HepG2 (cell line): Measurements from ENCODE around the gene MRPL18. TPM values are rescaled to one million over a fixed set of nuclear protein-coding genes. Genes with fewer than 3 reads are reported as not detected.
A peak's percentile ranks its signal among the peaks of the same experiment; 100 is the strongest.

Source experiments
- AGO2 ChIP-seq: fragments of 200-400 bp; formaldehyde crosslinking; optimal IDR thresholded peaks from 2 replicates; pipeline ENCODE3; 2017; ENCODE audit warnings: mild to moderate bottlenecking, low read depth, low read length, moderate library complexity
- CREB3 ChIP-seq: sonication (generic); formaldehyde crosslinking; IDR thresholded peaks from 2 replicates; pipeline ENCODE4 v1.5.0; 2020; ENCODE audit warnings: missing genetic modification reagents
- FOSL2 ChIP-seq: sonication (generic); formaldehyde crosslinking; IDR thresholded peaks from 2 replicates; pipeline ENCODE4 v1.4.0; 2020; ENCODE audit warnings: missing genetic modification reagents
- HNF4A ChIP-seq: sonication (generic); formaldehyde crosslinking; IDR thresholded peaks from 2 replicates; pipeline ENCODE4 v1.4.0; 2020; ENCODE audit warnings: missing genetic modification reagents
- MIER3 ChIP-seq: IDR thresholded peaks from 2 replicates; pipeline ENCODE4 v1.6.1; 2016; ENCODE audit warnings: missing compliant biosample characterization, borderline replicate concordance
- POLR2AphosphoS5 ChIP-seq: IDR thresholded peaks from 2 replicates; pipeline ENCODE4 v1.6.1; 2012; ENCODE audit warnings: low read depth, low read length
- TOPORS ChIP-seq: sonication (generic); formaldehyde crosslinking; IDR thresholded peaks from 2 replicates; pipeline ENCODE4 v1.8.0; 2023; ENCODE audit warnings: mild to moderate bottlenecking, missing genetic modification reagents
- ZFP90 ChIP-seq: sonication (generic); formaldehyde crosslinking; IDR thresholded peaks from 2 replicates; pipeline ENCODE4 v1.8.0; 2022; ENCODE audit warnings: missing genetic modification reagents, mild to moderate bottlenecking, inconsistent platforms, borderline replicate concordance
- ZNF644 ChIP-seq: IDR thresholded peaks from 2 replicates; pipeline ENCODE4 v1.6.1; 2016; ENCODE audit warnings: low read depth
- polyA plus RNA-seq, 8 experiments: library from polyadenylated mRNA; depleted of rRNA in 3 of 8; stranded (reverse) in 7 of 8; unstranded in 1 of 8; fragments of >200 nt; fragmentation: Illumina TruSeq in 4 of 8; extraction: Trizol in 4 of 8; gene quantifications; 2 replicates each; pipeline versions ENCODE4 v1.2.1 to v1.2.3, GENCODE V29; 2011 to 2016; ENCODE audit warnings: low read depth in 4 of 8, missing spikeins in 1 of 8, mixed read lengths in 1 of 8; ENCODE audit not compliant: insufficient read depth in 1 of 8
- total RNA-seq, 5 experiments: library from RNA; depleted of rRNA; stranded (reverse); fragments of >200 nt; fragmentation: Illumina TruSeq; extraction: Trizol; gene quantifications; 2 replicates each; pipeline ENCODE4 v1.2.3, GENCODE V29; 2016; ENCODE audit warnings: low read depth in 1 of 5
- TF ChIP-seq, protein P1 (sequence below): sonication (generic); formaldehyde crosslinking; conservative IDR thresholded peaks from 2 replicates; pipeline ENCODE4 v1.4.0; 2020; ENCODE audit warnings: mild to moderate bottlenecking, missing genetic modification reagents, moderate library complexity
- TF ChIP-seq, protein P2 (sequence below): sonication (generic); formaldehyde crosslinking; IDR thresholded peaks from 2 replicates; pipeline ENCODE4 v1.5.1; 2020; ENCODE audit warnings: mild to moderate bottlenecking, missing genetic modification reagents, borderline replicate concordance
- TF ChIP-seq, protein P3 (sequence below): sonication (generic); formaldehyde crosslinking; IDR thresholded peaks from 2 replicates; pipeline ENCODE4 v1.4.0; 2020; ENCODE audit warnings: missing genetic modification reagents, mild to moderate bottlenecking, borderline replicate concordance
- TF ChIP-seq, protein P4 (sequence below): sonication (generic); formaldehyde crosslinking; IDR thresholded peaks from 2 replicates; pipeline ENCODE4 v1.8.0; 2022; ENCODE audit warnings: mild to moderate bottlenecking, missing genetic modification reagents, borderline replicate concordance

The MRPL18 gene
- total and polyA plus RNA-seq, 2 of the 13 experiments (the other 11 are each of a cell fraction or from before 2014, with no cell fraction given): 85.6 to 176 TPM

GRCh38 chr6:159758031-159759001 lies 32.0 kb upstream of the MRPL18 start (continued):
- TF ChIP-seq, protein P1, sequence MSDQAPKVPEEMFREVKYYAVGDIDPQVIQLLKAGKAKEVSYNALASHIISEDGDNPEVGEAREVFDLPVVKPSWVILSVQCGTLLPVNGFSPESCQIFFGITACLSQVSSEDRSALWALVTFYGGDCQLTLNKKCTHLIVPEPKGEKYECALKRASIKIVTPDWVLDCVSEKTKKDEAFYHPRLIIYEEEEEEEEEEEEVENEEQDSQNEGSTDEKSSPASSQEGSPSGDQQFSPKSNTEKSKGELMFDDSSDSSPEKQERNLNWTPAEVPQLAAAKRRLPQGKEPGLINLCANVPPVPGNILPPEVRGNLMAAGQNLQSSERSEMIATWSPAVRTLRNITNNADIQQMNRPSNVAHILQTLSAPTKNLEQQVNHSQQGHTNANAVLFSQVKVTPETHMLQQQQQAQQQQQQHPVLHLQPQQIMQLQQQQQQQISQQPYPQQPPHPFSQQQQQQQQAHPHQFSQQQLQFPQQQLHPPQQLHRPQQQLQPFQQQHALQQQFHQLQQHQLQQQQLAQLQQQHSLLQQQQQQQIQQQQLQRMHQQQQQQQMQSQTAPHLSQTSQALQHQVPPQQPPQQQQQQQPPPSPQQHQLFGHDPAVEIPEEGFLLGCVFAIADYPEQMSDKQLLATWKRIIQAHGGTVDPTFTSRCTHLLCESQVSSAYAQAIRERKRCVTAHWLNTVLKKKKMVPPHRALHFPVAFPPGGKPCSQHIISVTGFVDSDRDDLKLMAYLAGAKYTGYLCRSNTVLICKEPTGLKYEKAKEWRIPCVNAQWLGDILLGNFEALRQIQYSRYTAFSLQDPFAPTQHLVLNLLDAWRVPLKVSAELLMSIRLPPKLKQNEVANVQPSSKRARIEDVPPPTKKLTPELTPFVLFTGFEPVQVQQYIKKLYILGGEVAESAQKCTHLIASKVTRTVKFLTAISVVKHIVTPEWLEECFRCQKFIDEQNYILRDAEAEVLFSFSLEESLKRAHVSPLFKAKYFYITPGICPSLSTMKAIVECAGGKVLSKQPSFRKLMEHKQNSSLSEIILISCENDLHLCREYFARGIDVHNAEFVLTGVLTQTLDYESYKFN: peak; percentile 33; the same call in 1 of the 2 replicates
- TF ChIP-seq, protein P2, sequence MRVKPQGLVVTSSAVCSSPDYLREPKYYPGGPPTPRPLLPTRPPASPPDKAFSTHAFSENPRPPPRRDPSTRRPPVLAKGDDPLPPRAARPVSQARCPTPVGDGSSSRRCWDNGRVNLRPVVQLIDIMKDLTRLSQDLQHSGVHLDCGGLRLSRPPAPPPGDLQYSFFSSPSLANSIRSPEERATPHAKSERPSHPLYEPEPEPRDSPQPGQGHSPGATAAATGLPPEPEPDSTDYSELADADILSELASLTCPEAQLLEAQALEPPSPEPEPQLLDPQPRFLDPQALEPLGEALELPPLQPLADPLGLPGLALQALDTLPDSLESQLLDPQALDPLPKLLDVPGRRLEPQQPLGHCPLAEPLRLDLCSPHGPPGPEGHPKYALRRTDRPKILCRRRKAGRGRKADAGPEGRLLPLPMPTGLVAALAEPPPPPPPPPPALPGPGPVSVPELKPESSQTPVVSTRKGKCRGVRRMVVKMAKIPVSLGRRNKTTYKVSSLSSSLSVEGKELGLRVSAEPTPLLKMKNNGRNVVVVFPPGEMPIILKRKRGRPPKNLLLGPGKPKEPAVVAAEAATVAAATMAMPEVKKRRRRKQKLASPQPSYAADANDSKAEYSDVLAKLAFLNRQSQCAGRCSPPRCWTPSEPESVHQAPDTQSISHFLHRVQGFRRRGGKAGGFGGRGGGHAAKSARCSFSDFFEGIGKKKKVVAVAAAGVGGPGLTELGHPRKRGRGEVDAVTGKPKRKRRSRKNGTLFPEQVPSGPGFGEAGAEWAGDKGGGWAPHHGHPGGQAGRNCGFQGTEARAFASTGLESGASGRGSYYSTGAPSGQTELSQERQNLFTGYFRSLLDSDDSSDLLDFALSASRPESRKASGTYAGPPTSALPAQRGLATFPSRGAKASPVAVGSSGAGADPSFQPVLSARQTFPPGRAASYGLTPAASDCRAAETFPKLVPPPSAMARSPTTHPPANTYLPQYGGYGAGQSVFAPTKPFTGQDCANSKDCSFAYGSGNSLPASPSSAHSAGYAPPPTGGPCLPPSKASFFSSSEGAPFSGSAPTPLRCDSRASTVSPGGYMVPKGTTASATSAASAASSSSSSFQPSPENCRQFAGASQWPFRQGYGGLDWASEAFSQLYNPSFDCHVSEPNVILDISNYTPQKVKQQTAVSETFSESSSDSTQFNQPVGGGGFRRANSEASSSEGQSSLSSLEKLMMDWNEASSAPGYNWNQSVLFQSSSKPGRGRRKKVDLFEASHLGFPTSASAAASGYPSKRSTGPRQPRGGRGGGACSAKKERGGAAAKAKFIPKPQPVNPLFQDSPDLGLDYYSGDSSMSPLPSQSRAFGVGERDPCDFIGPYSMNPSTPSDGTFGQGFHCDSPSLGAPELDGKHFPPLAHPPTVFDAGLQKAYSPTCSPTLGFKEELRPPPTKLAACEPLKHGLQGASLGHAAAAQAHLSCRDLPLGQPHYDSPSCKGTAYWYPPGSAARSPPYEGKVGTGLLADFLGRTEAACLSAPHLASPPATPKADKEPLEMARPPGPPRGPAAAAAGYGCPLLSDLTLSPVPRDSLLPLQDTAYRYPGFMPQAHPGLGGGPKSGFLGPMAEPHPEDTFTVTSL (CRISPR knock-in tag): peak; percentile 35; the same call in 1 of the 2 replicates
- TF ChIP-seq MIER3 (CRISPR knock-in tag) (0 out of 2 replicates have a peak, but pooled peaks have one; percentile 17), HNF4A (CRISPR knock-in tag) (0 out of 2 replicates have a peak, but pooled peaks have one; percentile 40), AGO2 (peak; percentile 35), FOSL2 (CRISPR knock-in tag) (peak; percentile 75), TOPORS (CRISPR knock-in tag) (peak; percentile 64; the same call in 1 of the 2 replicates), POLR2AphosphoS5 (peak; percentile 42; the same call in 1 of the 2 replicates), CREB3 (CRISPR knock-in tag) (peak; percentile 54; the same call in 1 of the 2 replicates), ZFP90 (CRISPR knock-in tag) (0 out of 2 replicates have a peak, but pooled peaks have one; percentile 54), ZNF644 (CRISPR knock-in tag) (peak; percentile 64; the same call in 1 of the 2 replicates)
- TF ChIP-seq, protein P3, sequence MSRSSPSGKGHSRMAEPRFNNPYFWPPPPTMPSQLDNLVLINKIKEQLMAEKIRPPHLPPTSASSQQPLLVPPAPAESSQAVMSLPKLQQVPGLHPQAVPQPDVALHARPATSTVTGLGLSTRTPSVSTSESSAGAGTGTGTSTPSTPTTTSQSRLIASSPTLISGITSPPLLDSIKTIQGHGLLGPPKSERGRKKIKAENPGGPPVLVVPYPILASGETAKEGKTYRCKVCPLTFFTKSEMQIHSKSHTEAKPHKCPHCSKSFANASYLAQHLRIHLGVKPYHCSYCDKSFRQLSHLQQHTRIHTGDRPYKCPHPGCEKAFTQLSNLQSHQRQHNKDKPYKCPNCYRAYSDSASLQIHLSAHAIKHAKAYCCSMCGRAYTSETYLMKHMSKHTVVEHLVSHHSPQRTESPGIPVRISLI (CRISPR knock-in tag): peak; percentile 79
- TF ChIP-seq, protein P4, sequence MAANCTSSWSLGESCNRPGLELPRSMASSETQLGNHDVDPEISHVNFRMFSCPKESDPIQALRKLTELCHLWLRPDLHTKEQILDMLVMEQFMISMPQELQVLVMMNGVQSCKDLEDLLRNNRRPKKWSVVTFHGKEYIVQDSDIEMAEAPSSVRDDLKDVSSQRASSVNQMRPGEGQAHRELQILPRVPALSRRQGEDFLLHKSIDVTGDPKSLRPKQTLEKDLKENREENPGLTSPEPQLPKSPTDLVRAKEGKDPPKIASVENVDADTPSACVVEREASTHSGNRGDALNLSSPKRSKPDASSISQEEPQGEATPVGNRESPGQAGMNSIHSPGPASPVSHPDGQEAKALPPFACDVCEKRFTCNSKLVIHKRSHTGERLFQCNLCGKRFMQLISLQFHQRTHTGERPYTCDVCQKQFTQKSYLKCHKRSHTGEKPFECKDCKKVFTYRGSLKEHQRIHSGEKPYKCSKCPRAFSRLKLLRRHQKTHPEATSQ (CRISPR knock-in tag): 0 out of 2 replicates have a peak, but pooled peaks have one; percentile 52
